ENCODE results near the gene TLR5.

The TLR5 gene

DNA sequence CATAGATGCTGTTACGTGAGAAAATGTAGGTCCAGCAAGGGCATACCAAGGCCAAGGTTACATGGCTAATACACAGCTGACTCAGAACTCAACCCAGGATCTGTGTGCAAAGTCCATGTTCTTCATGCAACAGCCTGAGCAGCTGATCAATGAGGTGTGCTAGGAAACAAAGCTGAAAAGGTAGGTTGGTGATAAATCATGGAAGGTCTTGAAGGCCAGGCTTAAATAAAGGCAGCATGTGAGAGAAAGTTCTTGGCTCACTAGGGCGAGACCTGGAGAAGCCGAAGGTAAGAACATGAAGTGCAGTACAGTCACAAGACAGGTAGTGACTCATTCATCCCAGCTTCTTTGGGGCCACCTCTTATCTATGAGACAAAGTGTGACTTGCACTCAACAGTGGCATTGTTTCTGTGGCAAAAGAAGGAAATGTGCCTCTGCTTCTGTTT lies 33.4 kb downstream of the TLR5 start:
- no peak for DNase-seq (ENCODE audit: low read depth)

DNA sequence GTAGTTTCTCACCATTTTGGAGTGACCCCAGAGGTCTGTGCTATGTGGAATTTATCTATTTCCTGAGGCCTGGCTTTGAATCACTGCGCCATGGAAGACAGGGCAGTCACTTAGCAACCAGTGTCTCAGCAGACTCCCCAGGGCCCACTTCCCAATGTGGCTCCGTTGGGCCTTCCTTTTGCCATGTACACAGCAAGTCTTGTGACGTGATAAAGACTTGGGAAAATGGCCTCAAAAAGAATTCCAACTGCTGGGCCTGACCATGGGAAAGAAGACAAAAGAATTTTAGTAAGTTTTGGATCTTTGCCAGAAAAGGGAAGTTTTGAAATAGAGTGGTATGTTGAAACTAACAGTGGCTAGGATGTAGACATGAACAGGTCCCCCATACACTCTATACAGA lies 36.2 kb downstream of the TLR5 start:
- DNase-seq (ENCODE audit: low read depth): peak; percentile 9

DNA sequence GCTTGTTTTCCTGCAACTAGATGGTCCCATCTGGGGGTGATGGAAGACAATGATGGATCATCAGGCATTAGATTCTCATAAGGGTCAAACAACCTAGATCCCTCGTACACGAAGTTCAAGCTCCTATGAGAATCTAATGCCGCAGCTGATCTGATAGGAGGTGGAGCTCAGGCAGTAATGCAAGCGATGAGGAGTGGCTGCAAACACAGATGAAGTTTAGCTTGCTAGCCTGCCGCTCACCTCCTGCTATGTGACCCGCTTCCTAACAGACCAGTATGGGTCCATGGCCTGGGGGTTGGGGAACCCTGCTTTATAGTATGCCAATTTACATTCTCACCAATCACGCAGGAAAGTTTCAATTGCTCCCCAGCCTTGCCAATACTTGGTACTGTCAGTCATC lies 37.5 kb downstream of the TLR5 start:
- DNase-seq (ENCODE audit: low read depth): no peak

DNA sequence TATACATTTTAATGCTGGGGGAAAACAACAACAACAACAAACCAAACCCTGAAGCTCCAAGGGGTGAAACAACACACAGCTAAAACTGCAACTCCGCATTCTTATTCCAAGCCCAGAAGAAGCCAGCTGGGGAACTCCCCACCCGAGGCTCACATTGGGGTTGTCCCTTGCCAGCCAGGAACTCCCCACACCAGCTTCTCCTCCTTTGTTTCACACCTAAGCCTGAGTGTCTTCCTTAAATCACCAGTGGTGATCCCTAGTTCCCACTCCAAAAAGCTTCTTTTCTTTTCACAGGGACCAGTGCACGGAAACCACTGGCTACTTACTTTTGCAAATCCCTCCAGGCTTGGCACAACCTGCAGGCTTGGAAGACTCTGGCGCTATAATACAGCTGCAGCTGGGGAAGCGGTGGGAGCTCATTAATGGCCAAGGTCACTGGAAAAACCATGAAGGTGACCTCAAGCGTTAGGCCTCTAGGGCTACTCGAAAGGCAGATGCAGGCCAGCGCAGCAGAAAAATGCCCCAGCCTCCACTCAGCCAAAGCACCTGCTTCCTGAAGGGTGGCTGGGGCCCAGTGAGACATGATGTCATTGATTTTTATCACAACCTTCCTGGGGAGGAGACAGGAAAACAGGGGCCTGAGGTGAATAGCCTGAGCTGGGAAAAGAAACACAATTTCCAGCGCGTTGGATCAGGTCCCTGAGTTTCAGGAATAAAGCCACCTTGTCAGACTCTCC lies 40.1 kb downstream of the TLR5 start:
- no peak for DNase-seq (ENCODE audit: low read depth)

DNA sequence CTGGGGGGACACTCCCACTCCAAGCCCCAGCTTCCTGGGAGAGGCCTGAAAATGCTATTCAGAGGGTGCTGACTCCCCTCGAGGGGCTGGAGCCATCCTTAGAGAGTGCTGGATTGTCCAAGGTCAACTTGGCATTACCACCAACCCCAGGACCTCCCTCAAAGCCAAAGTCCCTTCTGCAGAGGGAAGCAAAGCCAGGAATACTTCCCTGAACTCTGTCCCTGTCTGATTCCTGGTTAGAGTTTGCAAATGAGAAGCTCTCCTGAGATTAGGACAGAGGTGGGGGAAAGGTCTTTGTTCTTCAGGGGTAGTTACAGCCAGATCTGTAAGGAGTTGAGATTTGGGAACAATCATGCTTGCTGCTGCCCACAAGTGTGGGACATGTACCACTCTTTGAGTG lies 45.3 kb downstream of the TLR5 start:
- no peak for DNase-seq (ENCODE audit: low read depth)

DNA sequence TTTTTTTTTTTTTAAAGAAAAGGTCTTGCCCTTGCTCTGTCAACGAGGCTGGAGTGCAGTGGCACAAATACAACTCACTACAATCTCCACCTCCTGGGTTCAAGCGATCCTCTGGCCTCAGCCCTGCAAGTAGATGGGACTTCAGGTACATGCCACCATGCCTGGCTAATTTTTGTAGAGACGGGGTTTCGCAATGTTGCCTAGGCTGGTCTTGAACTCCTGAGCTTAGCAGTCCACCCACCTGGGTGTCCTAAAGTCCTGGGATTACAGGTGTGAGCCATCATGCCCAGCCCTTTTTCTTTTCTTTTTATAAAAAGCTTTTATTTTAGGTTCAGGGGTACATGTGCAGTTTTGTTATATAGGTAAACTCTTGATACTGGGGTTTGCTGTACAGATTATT lies 47.2 kb downstream of the TLR5 start:
- no peak for DNase-seq (ENCODE audit: low read depth)

DNA sequence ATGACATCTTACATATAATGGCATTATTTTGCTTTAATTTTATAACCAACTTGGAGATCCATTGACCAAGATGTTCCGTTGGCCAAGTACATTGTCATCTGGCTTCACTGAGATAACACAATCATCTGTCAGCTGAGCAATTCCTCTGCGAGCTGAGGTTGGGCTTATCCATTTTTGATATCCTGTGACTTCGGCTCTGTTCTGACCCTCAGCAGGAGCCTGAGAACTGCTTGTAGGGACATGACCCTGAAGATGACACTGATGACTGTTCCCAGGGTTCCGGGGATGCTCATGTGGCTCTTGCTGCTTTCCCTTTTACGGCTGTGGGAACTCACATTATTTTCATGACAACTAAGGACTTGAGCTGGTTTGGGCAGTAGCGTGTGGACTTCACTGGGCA lies 51.2 kb downstream of the TLR5 start:
- no peak for DNase-seq (ENCODE audit: low read depth)

DNA sequence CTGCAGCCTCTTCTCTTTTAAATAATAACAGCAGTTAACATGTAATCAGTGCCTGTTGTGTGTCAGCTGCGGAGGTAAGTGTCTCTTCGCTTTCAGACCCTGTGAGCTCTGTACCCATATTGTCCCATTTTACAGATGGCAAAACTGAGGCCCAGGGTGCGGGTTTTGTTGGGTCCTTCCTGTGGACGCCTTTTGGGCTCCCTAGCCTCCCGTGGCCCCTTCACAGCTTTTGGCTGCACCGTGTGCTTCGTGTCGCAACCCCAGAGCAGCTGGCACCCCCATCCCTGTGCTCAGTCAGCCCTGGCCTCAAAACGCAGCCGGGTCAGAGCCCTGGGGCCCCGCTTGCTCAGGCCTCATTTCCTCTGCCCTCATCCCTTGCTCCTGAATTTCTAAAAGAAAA lies 53.8 kb downstream of the TLR5 start:
- DNase-seq (ENCODE audit: low read depth): no peak

DNA sequence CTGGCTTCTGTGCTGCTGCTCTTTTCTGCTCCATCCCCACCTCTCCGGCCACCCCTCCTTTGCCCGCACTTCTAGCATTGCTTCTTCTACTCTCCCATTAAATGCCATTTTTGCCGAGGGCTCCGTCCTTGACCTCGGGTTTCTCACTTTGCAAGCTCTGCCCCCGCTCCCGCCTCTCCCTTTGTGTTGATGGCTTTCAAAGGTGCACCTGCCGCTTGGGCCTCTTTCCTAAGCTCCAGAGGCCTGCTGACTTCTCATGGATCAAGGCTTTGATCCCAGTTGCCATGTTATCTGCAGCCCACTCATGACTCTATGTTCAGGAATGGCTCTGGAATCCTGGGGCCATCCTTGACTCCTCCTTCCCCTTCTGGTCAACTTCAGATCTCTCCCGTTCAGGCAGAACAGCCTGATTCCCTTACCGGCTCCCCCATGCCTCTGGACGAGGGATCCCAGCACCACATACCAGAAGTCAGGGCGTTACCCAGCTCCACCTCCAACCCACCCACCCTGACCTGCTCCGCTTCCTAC lies 54.3 kb downstream of the TLR5 start:
- DNase-seq (ENCODE audit: low read depth): no peak

DNA sequence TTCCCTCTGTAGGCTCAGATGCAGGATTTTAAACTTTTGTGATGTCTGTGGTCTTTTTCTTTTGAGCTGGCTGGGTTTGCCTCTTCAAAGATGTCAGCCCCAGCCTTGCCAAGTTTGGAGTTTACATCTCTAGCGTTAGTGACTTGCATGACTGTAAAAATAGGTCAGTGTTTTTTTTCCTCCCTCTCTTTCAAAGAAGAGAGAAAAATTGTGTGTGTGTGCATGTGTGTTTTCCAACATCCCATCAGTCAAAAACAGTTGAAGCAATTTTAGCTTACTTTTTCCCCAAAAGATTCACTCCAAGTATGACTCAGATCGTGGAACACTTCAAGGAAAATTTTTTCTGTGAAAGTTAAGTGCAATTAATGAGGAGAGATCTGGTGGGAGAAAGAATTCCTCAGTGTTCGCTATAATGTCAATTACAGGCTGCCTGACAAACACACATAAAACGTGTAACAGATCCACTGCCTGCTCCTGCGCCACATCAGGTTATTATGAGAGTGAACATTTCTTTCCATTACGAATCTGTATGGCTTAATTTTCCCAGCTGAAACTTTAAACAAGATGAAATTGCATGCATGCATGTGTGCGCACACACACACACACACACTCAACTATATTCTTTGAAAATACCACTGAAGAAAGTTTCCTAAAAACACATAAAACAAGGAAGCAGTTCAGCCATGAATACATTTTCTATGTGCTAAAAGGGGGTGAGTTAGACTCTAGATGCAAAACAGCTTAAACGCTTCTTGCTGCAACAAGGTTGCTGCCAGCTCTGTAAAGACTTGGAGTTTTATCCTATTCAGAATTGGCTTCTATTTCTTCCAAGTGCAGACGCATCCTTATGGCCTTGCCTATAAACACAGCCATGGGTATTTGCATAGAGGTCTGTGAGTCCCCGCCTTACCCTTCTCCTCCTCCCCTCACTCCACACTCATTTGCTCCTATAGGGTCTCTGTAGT lies 55.5 kb downstream of the TLR5 start:
- DNase-seq (ENCODE audit: low read depth): no peak

DNA sequence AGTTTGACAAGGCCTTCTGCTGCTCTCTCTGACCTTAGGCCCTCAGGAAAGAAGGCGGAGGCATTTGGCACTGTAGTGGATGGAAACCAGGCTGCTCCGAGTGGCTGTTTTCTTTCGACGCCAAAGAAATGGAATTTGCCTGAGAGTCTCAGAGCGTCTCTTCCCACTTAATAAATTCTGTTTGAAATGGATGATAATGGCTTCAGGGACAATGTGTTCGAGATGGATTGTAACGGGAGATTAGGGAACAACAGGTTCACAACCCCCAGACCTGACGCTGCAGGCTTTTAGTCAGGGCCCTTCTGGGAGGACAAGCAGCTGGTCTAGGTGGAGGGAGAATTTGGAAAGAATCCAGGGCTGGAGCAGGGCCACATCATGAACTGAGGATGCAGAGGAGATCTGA lies 58.6 kb downstream of the TLR5 start:
- DNase-seq (ENCODE audit: low read depth): no peak

DNA sequence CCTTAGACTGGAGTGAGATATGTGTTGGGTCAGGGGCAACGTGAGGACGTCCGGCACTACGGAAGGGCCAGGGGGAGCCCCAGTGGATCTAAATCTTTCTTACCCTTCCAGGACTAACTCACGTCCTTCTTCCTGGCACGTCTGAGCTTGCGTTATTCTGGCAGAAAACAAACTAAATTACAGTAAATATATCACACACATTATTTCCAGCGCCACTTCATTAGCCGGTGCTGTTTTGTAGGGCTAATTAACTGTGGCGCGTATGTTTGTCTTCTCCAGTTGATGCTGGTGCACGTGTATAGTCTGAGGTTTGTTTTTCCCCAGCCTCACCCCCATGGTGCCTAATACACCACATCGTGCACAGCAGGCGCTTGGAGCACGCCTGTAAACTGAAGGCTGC lies 59.2 kb downstream of the TLR5 start:
- no peak for DNase-seq (ENCODE audit: low read depth)

DNA sequence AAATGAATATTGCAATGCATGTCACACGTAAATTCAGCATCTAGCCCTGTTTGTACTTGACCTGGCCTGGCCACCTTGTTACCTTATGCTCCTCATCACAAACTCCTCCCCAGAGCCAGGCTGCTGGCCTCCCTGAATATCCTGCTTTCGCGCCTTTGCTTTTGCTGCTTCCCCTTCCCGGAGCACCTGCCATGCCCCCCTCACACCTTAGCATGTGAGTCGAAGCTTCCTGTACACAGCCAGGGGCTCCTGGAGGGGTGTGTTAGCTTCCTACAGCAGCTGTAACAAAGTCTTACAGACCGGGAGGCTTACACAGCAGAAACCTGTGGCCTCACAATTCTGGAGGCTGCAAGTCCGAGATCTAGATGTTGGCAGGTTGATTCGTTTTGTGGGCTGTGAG lies 60.1 kb downstream of the TLR5 start:
- DNase-seq (ENCODE audit: low read depth): no peak

DNA sequence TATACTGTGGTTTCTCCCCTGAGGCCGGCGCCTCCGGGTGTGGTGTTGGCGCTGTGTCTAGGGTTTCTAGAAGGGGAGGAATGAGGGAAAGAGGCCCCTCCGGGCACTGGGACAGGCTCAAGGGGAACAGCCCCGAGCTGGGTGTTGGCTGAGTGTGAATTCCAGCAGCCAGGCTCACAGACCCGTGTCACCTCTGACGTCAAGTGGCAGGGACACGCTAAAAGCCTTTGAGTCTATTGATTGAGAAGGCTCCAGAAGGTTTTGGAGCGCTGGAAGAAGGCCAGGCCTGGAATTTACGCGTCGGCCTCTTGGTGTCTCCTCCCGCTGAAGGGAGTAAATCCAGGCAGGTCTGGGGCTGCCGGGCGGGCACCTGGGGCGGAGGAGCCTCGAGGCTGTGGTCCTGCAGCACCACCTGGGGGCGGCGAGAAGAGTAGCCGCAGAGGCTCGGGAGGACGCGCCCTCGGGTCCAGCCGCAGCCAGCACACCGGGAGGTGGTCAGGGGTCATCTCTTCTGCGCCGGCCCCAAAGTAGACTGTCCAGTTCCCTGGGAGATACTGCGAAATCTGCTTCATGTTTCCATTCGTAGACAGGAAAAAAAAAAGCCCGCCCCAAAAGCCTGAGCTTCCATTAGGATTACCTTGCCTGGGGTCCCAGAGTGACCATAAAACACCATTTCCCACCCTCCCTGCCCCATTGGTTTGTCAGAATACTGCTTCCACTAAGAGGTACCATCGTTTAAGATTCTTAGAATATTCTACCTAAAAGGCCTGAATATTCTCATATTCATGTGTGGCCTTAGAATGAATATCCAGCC lies 61.7 kb downstream of the TLR5 start:
- DNase-seq (ENCODE audit: low read depth): peak; percentile 75

DNA sequence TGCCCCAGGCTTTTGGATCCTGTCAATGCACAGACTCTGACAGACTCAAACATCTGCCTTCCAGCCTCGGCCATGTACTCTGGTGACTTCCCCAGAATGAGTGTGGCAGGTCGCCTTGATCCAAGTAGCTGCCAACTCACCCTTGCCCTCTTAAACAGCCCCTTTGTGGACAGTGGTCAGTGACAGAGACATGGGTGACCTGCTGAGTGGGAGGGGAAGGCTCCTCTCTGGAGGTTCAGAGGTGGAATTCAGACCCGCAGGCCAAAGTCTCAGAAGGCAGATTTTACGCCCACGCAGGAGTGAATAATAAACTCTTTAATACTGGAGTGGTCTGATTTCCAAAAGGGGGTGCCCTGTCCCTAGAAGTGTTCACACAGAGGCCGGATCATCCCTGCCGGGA lies 63.5 kb downstream of the TLR5 start:
- DNase-seq (ENCODE audit: low read depth): no peak

DNA sequence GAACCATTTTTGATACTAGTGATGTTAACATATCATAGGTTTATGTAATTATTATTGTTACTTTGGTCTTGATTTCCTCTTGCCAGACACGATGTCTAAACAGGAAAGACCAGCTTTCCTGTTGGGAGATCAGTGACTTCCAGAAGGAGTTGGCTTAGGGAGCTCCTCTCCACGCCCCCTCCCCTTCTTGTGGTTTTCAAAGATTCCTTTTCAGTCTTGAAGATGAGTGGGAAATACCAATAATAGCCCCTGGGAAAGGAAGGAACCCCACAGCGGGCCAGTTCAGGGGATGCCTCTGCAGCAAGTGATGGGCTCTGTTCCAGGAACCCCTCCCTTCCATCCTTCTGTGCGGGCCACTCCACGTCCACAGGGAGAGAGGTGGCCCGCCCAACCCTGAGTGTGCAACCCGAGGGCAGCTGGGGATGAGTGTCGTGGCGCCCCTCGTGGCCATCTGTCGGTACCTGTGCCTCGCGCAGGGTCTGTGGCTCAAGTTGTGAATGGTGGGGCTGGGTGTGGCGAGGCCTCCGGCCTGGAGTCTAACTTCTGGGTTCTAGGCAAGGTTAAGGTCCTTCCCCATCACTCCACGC lies 65.7 kb downstream of the TLR5 start:
- no peak for DNase-seq (ENCODE audit: low read depth)

DNA sequence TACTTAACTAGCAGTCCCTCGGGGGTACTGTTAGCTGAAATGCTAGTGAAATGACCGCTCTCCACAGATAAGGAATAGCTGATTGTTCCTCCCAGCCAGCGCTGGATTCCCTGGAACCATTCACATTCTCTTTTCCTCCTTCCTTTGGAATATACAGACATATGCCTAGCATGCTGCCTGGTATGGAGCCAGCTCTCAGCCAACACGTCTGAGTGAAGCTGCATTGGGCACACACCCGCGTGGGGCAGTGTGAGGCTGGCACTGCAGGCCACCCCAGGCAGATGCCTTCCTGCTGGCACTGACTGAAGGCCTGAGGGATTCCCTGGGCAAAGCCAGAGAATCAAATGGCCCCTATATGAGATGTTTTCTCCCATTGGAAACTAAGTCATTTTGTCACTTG lies 66.7 kb downstream of the TLR5 start:
- DNase-seq (ENCODE audit: low read depth): no peak

DNA sequence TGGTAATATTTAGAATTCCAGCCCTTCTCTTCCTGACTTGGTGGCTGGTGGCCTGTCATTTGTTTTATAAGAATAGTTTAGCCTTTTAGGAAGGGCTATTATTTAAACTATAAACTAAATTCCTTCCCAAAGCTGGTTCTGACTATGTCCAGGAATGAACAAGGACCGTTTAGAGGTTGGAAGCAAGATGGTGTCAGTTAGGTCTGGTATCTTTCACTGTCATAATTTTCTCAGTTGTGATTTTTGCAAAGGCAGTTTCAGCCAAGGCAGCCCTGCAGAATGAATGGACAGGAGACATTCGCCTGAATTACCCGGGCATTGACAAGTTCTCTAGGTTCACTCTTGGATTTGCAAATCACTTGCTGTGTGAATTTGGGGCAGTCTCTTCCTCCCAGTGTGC lies 67.2 kb downstream of the TLR5 start:
- no peak for DNase-seq (ENCODE audit: low read depth)

DNA sequence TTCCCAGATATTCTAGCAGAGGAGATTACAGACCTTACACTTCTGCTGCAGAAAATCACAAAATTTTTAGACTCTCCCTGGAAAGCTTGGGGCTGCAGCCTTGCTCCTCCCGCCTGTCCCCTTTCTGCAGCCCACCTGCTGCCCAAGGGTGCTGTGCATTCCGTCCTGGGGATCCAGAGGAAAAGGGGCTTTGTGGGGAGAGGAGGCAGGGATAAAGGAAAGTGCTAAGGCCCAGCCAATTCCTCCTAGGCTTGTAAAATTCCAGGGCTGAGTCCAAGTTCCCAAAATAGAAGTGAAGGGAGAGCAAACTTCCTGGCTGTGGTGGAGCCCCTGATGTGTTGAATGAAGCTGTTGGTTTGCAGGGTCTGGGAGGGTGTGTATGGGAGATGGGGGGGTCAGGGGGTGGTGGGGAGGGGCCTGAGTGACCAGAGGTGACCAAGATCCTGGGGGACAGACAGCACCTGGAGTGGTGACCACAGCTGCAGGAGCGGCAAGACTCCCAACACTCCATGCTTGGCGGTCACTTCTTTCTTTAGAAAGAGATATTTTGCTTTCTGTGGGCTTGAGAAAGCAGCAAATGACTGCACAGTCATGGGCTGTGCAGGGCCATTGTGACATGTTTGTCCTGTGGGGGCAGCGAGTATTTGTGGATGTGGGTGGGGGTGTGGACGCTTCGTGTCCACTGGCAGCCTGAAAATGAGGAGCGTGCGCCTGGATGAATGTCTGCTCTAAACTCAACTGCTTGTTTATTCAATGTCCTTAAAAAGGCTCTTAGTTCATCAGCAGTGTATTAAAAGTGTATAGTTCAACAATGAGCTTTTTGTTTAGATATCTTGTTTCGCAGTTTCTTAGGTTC lies 68.4 kb downstream of the TLR5 start:
- no peak for DNase-seq (ENCODE audit: low read depth)

DNA sequence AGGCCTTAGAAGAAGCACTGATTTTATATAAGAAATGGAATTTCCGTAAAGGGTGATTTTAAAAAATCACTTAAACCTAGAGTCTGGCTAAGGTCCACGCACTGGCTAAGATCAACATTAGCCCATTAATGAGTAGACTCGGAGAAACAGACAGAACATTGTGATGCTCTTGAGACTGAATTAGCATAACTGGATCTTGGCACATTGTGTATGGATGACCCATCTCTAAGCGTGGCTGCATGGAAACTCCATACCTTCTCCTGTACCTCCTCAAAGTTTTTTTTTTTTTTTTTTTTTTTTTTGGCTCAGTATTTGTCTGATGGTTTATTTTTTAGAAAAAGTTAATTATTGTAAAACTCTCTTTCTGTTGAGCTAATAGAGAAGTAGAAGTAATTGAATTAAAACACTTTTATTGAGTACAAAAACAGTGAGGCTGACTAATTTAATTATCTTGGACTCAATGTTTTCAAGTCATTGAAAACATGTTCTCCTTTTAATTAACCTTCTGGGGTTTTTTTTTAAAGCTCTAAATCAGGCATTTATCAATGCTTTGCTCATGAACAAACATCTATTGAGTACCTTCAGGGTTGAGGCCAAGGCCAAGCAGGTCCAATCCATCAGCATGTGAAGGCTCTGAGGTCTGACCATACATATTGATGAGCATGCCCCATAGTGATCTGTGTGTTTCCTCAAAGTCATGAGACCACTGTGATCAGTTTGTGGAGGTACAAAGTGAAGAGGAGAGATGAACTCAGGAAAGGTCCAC lies 74.0 kb downstream of the TLR5 start:
- no peak for DNase-seq (ENCODE audit: low read depth)

Data from iris pigment epithelial cell (primary cell).